ENCODE data around the gene DGCR6L.
"Not testable (repeated sequence)": the region's sequence is repeated elsewhere in the genome, so short reads cannot be mapped to it uniquely, and the experiment has no call there.

DNA sequence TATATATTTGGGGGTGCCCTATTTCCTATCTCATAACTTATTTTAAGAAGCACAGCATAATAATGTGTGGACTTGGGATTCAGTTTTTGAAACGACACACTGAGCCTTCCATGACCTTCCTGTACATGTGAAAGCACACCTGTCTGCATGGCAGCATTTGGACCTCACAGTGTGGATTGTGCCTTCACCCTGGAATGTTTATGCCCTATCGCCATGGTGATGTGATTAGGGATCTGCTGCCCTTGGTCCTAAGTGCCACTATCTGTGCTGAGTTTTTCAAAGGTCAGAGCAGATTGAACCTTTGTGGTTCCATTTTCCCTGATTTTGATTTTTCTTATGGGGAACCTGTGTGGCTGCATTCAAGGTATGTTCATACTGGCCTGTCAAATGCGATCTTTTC lies 17.9 kb upstream of the DGCR6L start:
- TF ChIP-seq, protein P1, sequence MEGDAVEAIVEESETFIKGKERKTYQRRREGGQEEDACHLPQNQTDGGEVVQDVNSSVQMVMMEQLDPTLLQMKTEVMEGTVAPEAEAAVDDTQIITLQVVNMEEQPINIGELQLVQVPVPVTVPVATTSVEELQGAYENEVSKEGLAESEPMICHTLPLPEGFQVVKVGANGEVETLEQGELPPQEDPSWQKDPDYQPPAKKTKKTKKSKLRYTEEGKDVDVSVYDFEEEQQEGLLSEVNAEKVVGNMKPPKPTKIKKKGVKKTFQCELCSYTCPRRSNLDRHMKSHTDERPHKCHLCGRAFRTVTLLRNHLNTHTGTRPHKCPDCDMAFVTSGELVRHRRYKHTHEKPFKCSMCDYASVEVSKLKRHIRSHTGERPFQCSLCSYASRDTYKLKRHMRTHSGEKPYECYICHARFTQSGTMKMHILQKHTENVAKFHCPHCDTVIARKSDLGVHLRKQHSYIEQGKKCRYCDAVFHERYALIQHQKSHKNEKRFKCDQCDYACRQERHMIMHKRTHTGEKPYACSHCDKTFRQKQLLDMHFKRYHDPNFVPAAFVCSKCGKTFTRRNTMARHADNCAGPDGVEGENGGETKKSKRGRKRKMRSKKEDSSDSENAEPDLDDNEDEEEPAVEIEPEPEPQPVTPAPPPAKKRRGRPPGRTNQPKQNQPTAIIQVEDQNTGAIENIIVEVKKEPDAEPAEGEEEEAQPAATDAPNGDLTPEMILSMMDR (IDR thresholded peaks at IDR 0.05) = not testable (repeated sequence)
- TF ChIP-seq POLR2A, POLR2AphosphoS5 (IDR thresholded peaks at IDR 0.05): not testable (repeated sequence)

All from breast epithelium (tissue), 3 donors.